HepG2 (cell line): ENCODE measurements around the gene NFKBIA. TPM values are rescaled to one million over a fixed set of nuclear protein-coding genes. Genes with fewer than 3 reads are reported as not detected.
"Not testable (repeated sequence)": the region's sequence is repeated elsewhere in the genome, so short reads cannot be mapped to it uniquely, and the experiment has no call there.

Experiments
- ATAC-seq: fragments of 200-7000 bp; cut with Tn5 transposase; 3 replicates; pipeline ENCODE4 v1.9.1; 2020; ENCODE audit warnings: mild to moderate bottlenecking, moderate library complexity
- BruUV-seq: library from RNA; stranded (reverse); fragments of 400-500 nt; replicated peaks from 2 replicates; lab custom pipeline; 2021; lab: Mats Ljungman, UMichigan
- CTCF ChIA-PET: fragments of 300-600 bp; formaldehyde crosslinking; extraction: SDS; loops from one replicate; lab custom pipeline; 2021; ENCODE audit warnings: low total read pairs, inconsistent platforms, low intra/inter-chr PET ratio; lab: Yijun Ruan, JAX
- POLR2A ChIA-PET: fragments of 350-600 bp; sonication (Branson Sonifier 250); formaldehyde crosslinking; loops from one replicate; lab custom pipeline; 2020; ENCODE audit warnings: antibody characterized with exemption, inconsistent platforms; lab: Yijun Ruan, JAX
- DNase-seq: peaks from one replicate; pipeline ENCODE4 v3.0.0-alpha.2; 2015; ENCODE audit warnings: low spot score
- FAIRE-seq: peaks from 3 replicates; lab custom pipeline; 2011; peaks lifted over from hg19 to GRCh38; lab: Jason Lieb, UNC
- H2AFZ ChIP-seq: one replicate; pipeline ENCODE4 v1.6.1; 2011; ENCODE audit warnings: low read length, inconsistent platforms
- H3K27ac ChIP-seq: fragments of 300-600 bp; 3 replicates; pipeline ENCODE4 v1.8.0; 2011; ENCODE audit warnings: mixed run types, mild to moderate bottlenecking, mixed read lengths, low read length, inconsistent platforms; ENCODE audit not compliant: insufficient read depth; ENCODE audit errors: extremely low read length
- H3K27me3 ChIP-seq, 2 experiments: fragments of 200-600 bp in 1 of 2; 2 replicates in 1 of 2; 3 replicates in 1 of 2; pipeline versions ENCODE4 v1.6.0 to v1.8.0; 2011; ENCODE audit warnings: low read length in 2 of 2, mild to moderate bottlenecking in 2 of 2, moderate library complexity in 2 of 2, inconsistent platforms in 1 of 2; ENCODE audit not compliant: insufficient read depth in 2 of 2, control insufficient read depth in 1 of 2
- H3K36me3 ChIP-seq, 2 experiments: fragments of 200-600 bp in 1 of 2; replicated peaks in 1 of 2; 2 replicates in 1 of 2; 3 replicates in 1 of 2; pipeline versions ENCODE4 v1.5.1 to v1.8.0; 2011; ENCODE audit warnings: low read length in 2 of 2, inconsistent platforms in 1 of 2; ENCODE audit not compliant: insufficient read depth in 2 of 2, control insufficient read depth in 1 of 2
- H3K4me1 ChIP-seq: 2 replicates; pipeline ENCODE4 v1.5.1; 2012; ENCODE audit warnings: low read length, inconsistent platforms; ENCODE audit not compliant: insufficient read depth
- H3K4me2 ChIP-seq: 2 replicates; pipeline ENCODE4 v1.6.0; 2011; ENCODE audit warnings: low read depth, low read length, inconsistent platforms
- H3K4me3 ChIP-seq, 3 experiments: fragments of 200-600 bp in 1 of 3; sonication (generic), shearing (Covaris generic) in 1 of 3; replicated peaks in 1 of 3; 2 replicates each; pipeline ENCODE4 v1.5.1; 2011 to 2016; ENCODE audit warnings: low read length in 3 of 3, inconsistent platforms in 2 of 3, low read depth in 2 of 3, mild to moderate bottlenecking in 2 of 3, control low read depth in 1 of 3, mixed read lengths in 1 of 3; ENCODE audit not compliant: insufficient read depth in 1 of 3
- H3K79me2 ChIP-seq: one replicate; pipeline ENCODE4 v1.6.1; 2011; ENCODE audit warnings: low read length, inconsistent platforms; ENCODE audit not compliant: insufficient read depth
- H3K9ac ChIP-seq: 2 replicates; pipeline ENCODE4 v1.6.0; 2011; ENCODE audit warnings: mild to moderate bottlenecking, low read depth, low read length, inconsistent platforms; ENCODE audit not compliant: insufficient read depth
- H3K9me3 ChIP-seq: 2 replicates; pipeline ENCODE4 v1.5.1; 2012; ENCODE audit warnings: mild to moderate bottlenecking, low read length
- H4K20me1 ChIP-seq: 2 replicates; pipeline ENCODE4 v1.6.0; 2011; ENCODE audit warnings: inconsistent platforms, mild to moderate bottlenecking, low read length, moderate library complexity; ENCODE audit not compliant: insufficient read depth
- CBX2 ChIP-seq, 2 experiments: fragments of 200-600 bp in 1 of 2; sonication (generic); formaldehyde crosslinking in 1 of 2; IDR thresholded peaks; 2 replicates each; pipeline versions ENCODE4 v1.7.0 to v1.8.1; 2018 to 2022; ENCODE audit warnings: low read depth in 2 of 2, low read length in 1 of 2, mild to moderate bottlenecking in 1 of 2, missing genetic modification reagents in 1 of 2
- GZF1 ChIP-seq: sonication (generic); formaldehyde crosslinking; IDR thresholded peaks from 2 replicates; pipeline ENCODE4 v1.5.1; 2020; ENCODE audit warnings: mild to moderate bottlenecking, missing genetic modification reagents
- NFKB2 ChIP-seq: sonication (generic); formaldehyde crosslinking; IDR thresholded peaks from 2 replicates; pipeline ENCODE4 v1.4.0; 2020; ENCODE audit warnings: missing genetic modification reagents, borderline replicate concordance
- PRPF4 ChIP-seq: fragments of 200-400 bp; formaldehyde crosslinking; IDR thresholded peaks from 2 replicates; pipeline ENCODE4 v1.6.1; 2016; ENCODE audit warnings: low read length, low read depth; ENCODE audit not compliant: poor library complexity, severe bottlenecking
- RAD21 ChIP-seq: fragments of 450-650 bp; formaldehyde crosslinking; IDR thresholded peaks from 2 replicates; pipeline ENCODE4 v1.5.0; 2020; ENCODE audit warnings: mild to moderate bottlenecking
- SYNCRIP ChIP-seq: fragments of 200-400 bp; formaldehyde crosslinking; IDR thresholded peaks from 2 replicates; pipeline ENCODE4 v1.6.1; 2018; ENCODE audit warnings: mild to moderate bottlenecking, low read depth, low read length; ENCODE audit not compliant: insufficient read depth
- ZFP41 ChIP-seq: sonication (generic); formaldehyde crosslinking; IDR thresholded peaks from 2 replicates; pipeline ENCODE4 v1.4.0; 2020; ENCODE audit warnings: mild to moderate bottlenecking, missing genetic modification reagents, borderline replicate concordance
- ZNF121 ChIP-seq: sonication (generic); formaldehyde crosslinking; IDR thresholded peaks from 2 replicates; pipeline ENCODE4 v1.5.0; 2020; ENCODE audit warnings: mild to moderate bottlenecking, missing genetic modification reagents
- ZNF543 ChIP-seq: sonication (generic); formaldehyde crosslinking; IDR thresholded peaks from 2 replicates; pipeline ENCODE4 v1.4.0; 2020; ENCODE audit warnings: mild to moderate bottlenecking, missing genetic modification reagents
- ZNF567 ChIP-seq: sonication (generic); formaldehyde crosslinking; IDR thresholded peaks from 2 replicates; pipeline ENCODE4 v1.8.1; 2023; ENCODE audit warnings: mild to moderate bottlenecking, missing genetic modification reagents, borderline replicate concordance
- ZNF724P ChIP-seq: sonication (generic); formaldehyde crosslinking; IDR thresholded peaks from 2 replicates; pipeline ENCODE4 v1.8.0; 2022; ENCODE audit warnings: missing genetic modification reagents, borderline replicate concordance
- ZNF850 ChIP-seq: sonication (generic); formaldehyde crosslinking; conservative IDR thresholded peaks from 2 replicates; pipeline ENCODE4 v1.9.0; 2021; ENCODE audit warnings: mild to moderate bottlenecking, missing genetic modification reagents
- WGBS: methylation state at CpG from one replicate; pipeline ENCODE4 v1.1.6; 2017; ENCODE audit warnings: low lambda C conversion rate; 5-methylcytosine and 5-hydroxymethylcytosine counted together
- in situ Hi-C: cut with HindIII; loops from 2 replicates; pipeline ENCODE4 v1.10.0; 2017; ENCODE audit warnings: low pct_unique_long_range_greater_than_20kb; ENCODE audit not compliant: extremely low pct_ligation_motif_present
- intact Hi-C: fragments of 100-400 bp; cut with micrococcal nuclease; formaldehyde crosslinking; loops from one replicate; pipeline ENCODE4 v1.10.0; 2022; ENCODE audit not compliant: unreplicated experiment
- polyA plus RNA-seq, 8 experiments: library from polyadenylated mRNA; depleted of rRNA in 3 of 8; stranded (reverse) in 7 of 8; unstranded in 1 of 8; fragments of >200 nt; fragmentation: Illumina TruSeq in 4 of 8; extraction: Trizol in 4 of 8; gene quantifications; 2 replicates each; pipeline versions ENCODE4 v1.2.1 to v1.2.3, GENCODE V29; 2011 to 2016; ENCODE audit warnings: low read depth in 4 of 8, missing spikeins in 1 of 8, mixed read lengths in 1 of 8; ENCODE audit not compliant: insufficient read depth in 1 of 8
- total RNA-seq, 5 experiments: library from RNA; depleted of rRNA; stranded (reverse); fragments of >200 nt; fragmentation: Illumina TruSeq; extraction: Trizol; gene quantifications; 2 replicates each; pipeline ENCODE4 v1.2.3, GENCODE V29; 2016; ENCODE audit warnings: low read depth in 1 of 5
- TF ChIP-seq, protein P1 (sequence below): sonication (generic); formaldehyde crosslinking; IDR thresholded peaks from 2 replicates; pipeline ENCODE4 v1.9.0; 2021; ENCODE audit warnings: missing genetic modification reagents, borderline replicate concordance

Gene NFKBIA
- total and polyA plus RNA-seq, 2 of the 13 experiments (the other 11 are each of a cell fraction or from before 2014, with no cell fraction given): 197 to 319 TPM

DNA sequence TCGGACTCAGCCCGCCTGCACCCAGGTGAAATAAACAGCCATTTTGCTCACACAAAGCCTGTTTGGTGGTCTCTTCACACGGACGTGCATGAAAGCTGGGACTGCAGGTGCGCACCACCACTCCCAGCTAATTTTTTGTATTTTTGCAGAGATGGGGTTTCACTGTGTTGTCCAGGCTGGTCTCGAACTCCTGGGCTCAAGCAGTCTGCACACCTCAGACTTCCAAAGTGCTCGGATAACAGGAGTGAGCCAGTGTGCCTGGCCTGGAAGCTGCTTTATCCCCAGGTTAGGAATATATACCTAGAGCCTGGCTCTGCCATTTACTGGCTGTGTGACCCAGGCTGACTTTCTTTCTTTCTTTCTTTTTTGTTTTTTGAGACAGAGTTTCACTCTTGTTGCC is 7.9 kb downstream of the NFKBIA start:
- FAIRE-seq, H2AFZ ChIP-seq, H3K9me3 ChIP-seq, H3K9ac ChIP-seq, H3K27me3 ChIP-seq, intact Hi-C loops, in situ Hi-C loops, H3K79me2 ChIP-seq, BruUV-seq, CTCF ChIA-PET, H4K20me1 ChIP-seq, H3K27ac ChIP-seq, H3K4me2 ChIP-seq, H3K4me3 ChIP-seq, DNase-seq: not testable (repeated sequence)
- peak; percentile 10 for ATAC-seq
- Histone ChIP-seq H3K36me3 (peaks cover 3 to 11% of the 10 kb centered on the region in 2 experiments), H3K4me1 (peaks cover 64% of the 10 kb centered on the region)
- TF ChIP-seq ZFP41: 0 out of 2 replicates have a peak, but pooled peaks have one; percentile 27
- 0 out of 2 replicates have a peak, but pooled peaks have one; percentile 3 for TF ChIP-seq ZNF724P (CRISPR knock-in tag)
- TF ChIP-seq NFKB2: 0 out of 2 replicates have a peak, but pooled peaks have one; percentile 3
- TF ChIP-seq RAD21: 0 out of 2 replicates have a peak, but pooled peaks have one; percentile 12
- TF ChIP-seq ZNF121: peak; percentile 74
- 0 out of 2 replicates have a peak, but pooled peaks have one; percentile 20 for TF ChIP-seq ZNF543
- 0 out of 2 replicates have a peak, but pooled peaks have one; percentile 44 for TF ChIP-seq ZNF567 (CRISPR knock-in tag)
- TF ChIP-seq ZNF850: 0 out of 2 replicates have a peak, but pooled peaks have one; percentile 29
- WGBS: 92% methylated on average over 7 of the region's 7 CpGs
- POLR2A ChIA-PET: interaction anchor here (1.0 to 11.4 kb wide), 8 partner anchors 8 to 252 kb away, joined by 3 to 473 read pairs (median 8); partner anchors contain the start of gene PSMA6

GRCh38 chr14:35395283-35395682 is 9.3 kb downstream of the NFKBIA start:
- ATAC-seq: no peak
- POLR2A ChIA-PET: interaction anchor here (11.4 to 12.0 kb wide), 2 partner anchors 7 to 59 kb away, joined by 211 to 473 read pairs; partner anchors contain the start of gene NFKBIA
- Histone ChIP-seq H3K9me3 (no peaks in the 10 kb centered on the region), H3K27ac (no peak overlapping the region), H3K9ac (no peak overlapping the region), H3K4me3 (no peak overlapping the region), H3K79me2 (no peaks in the 10 kb centered on the region), H2AFZ (no peak overlapping the region), H4K20me1 (no peaks in the 10 kb centered on the region), H3K4me2 (no peak overlapping the region), H3K36me3 (no peaks in the 10 kb centered on the region), H3K4me1 (peaks cover 62% of the 10 kb centered on the region), H3K27me3 (no peaks in the 10 kb centered on the region; a peak in 1 of 5 replicates)
- 97% methylated on average over 13 of the region's 13 CpGs for WGBS
- DNase-seq: no peak
- intact Hi-C loops: no loop called here
- no TSS peak for BruUV-seq
- in situ Hi-C loops: no loop called here
- no peak for FAIRE-seq
- CTCF ChIA-PET: no interaction called here
- TF ChIP-seq PRPF4 (no peak), SYNCRIP (no peak), CBX2 (IDR thresholded peaks at IDR 0.05; ENCODE audit: low read depth, low read length) (no peak), CBX2 (CRISPR knock-in tag; IDR thresholded peaks at IDR 0.05; ENCODE audit: low read depth) (no peak), GZF1 (CRISPR knock-in tag) (no peak)
- TF ChIP-seq, protein P1, sequence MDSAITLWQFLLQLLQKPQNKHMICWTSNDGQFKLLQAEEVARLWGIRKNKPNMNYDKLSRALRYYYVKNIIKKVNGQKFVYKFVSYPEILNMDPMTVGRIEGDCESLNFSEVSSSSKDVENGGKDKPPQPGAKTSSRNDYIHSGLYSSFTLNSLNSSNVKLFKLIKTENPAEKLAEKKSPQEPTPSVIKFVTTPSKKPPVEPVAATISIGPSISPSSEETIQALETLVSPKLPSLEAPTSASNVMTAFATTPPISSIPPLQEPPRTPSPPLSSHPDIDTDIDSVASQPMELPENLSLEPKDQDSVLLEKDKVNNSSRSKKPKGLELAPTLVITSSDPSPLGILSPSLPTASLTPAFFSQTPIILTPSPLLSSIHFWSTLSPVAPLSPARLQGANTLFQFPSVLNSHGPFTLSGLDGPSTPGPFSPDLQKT (CRISPR knock-in tag): no peak
